Measurements from ENCODE around the gene RHNO1. TPM values are rescaled to one million over a fixed set of nuclear protein-coding genes. Genes with fewer than 3 reads are reported as not detected.

RHNO1 gene
- total RNA-seq (2022) (55.6 and 64.8 TPM in 2 replicates), Bru-seq, nascent RNA (percentile 80 among the genes with signal in this experiment), BruChase-seq, experiment 1, labeled RNA remaining after a 6-hour chase (percentile 88 among the genes with signal in this experiment), BruChase-seq, experiment 2, labeled RNA remaining after a 2-hour chase (percentile 91 among the genes with signal in this experiment)
- long read RNA-seq, transcript RHNO1-204 (3 exons, 1,870 nt), result major isoform, 73 of 88 reads
- long read RNA-seq, transcript RHNO1-203 (2 exons, 1,605 nt), result minor isoform, 5 of 88 reads
- long read RNA-seq, partial matches to known transcripts, result 2 of 88 reads
- long read RNA-seq, other reads (novel, unspliced or antisense), result 1 of 88 reads

DNA sequence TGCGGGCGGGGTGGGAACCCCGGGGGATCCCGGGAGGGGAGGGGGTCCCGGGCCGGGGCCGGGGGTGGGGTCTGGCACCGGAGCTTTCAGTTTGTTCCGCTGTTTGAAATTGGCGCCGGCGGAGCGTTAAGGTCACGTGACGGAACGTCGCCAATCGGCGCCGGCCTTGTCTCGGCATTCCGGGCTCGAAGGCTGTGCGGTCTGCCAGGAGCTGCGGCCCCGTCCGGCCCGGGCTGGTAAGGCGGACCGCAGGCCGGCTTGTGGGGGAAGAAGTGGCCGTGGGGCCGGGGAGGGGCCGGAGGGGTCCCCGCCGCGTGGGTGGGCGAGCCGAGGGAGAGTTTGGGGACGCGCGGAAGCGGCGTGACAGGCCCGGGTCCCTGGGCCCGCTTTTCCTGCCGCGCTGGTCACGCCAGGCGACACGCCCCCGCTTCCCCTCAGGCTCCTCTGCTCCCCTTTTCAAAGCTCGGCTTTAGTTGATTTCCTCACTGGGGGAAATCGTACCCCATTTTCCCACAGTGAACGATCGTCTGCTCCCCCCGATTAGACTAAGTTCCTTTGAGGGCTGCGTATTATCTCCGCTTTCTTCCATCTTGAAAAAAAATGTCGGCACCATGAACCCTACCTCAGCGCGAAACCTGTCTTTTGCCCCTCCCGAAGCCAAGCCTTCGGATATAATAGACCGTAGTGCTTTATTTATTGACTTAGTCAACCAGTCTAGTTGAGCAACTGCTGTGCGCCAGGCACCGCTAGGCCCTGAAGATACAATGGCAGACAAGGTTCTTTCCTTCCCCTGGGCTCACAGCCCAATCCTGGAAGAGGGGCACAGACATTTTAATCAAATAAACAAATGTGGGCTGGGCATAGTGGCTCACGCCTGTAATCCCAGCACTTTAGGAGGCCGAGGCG is at the start of gene RHNO1, which contains the start of gene FOXM1:
Gene RHNO1, plus strand, starts transcription at position 177 of the 906 bp plus-strand sequence. CDS start 8,144 bp downstream, outside the sequence.
Gene FOXM1, minus strand, starts transcription at position 128 of the 906 bp plus-strand sequence. CDS start 2,696 bp downstream, outside the sequence.
- H3K4me1 Mint-ChIP-seq (ENCODE audit: low read depth, unreplicated experiment), result peaks cover 22% of the 10 kb centered on the region
- H3K4me3 Mint-ChIP-seq (ENCODE audit: low read depth, unreplicated experiment), result peak within 1 kb of the TSS; percentile 75
- peak within 1 kb of the TSS; percentile 87 for H3K27ac Mint-ChIP-seq (ENCODE audit: unreplicated experiment)
- CTCF ChIA-PET, result interaction anchor here (2.3 to 2.5 kb wide), 2 partner anchors 13 to 164 kb away, joined by 8 to 9 read pairs; partner anchors contain the start of gene TULP3
- H3K27me3 Mint-ChIP-seq (ENCODE audit: unreplicated experiment), result no peaks in the 10 kb centered on the region
- no peak for TF ChIP-seq CTCF (IDR thresholded peaks at IDR 0.05; ENCODE audit: unreplicated experiment)
- BruUV-seq (replicated peaks), result TSS peak; percentile 79
- H3K36me3 Mint-ChIP-seq (ENCODE audit: insufficient read depth, unreplicated experiment), result peaks cover 39% of the 10 kb centered on the region
- intact Hi-C loops (cut with micrococcal nuclease; ENCODE audit: unreplicated experiment), result no loop called here
- DNase-seq, result peak; percentile 90
- no peaks in the 10 kb centered on the region for H3K9me3 Mint-ChIP-seq (ENCODE audit: low read depth, unreplicated experiment)

GRCh38 chr12:2829275-2829674 is 47.7 kb upstream of the RHNO1 start:
- intact Hi-C loops (cut with micrococcal nuclease; ENCODE audit: unreplicated experiment), result no loop called here
- Mint-ChIP-seq H3K4me3 (ENCODE audit: low read depth, unreplicated experiment) (no peak overlapping the region), H3K4me1 (ENCODE audit: low read depth, unreplicated experiment) (no peaks in the 10 kb centered on the region), H3K36me3 (ENCODE audit: insufficient read depth, unreplicated experiment) (no peaks in the 10 kb centered on the region), H3K27ac (ENCODE audit: unreplicated experiment) (no peak overlapping the region), H3K9me3 (ENCODE audit: low read depth, unreplicated experiment) (no peaks in the 10 kb centered on the region), H3K27me3 (ENCODE audit: unreplicated experiment) (no peaks in the 10 kb centered on the region)
- CTCF ChIA-PET, result no interaction called here
- BruUV-seq (replicated peaks), result no TSS peak
- DNase-seq, result no peak
- TF ChIP-seq CTCF (IDR thresholded peaks at IDR 0.05; ENCODE audit: unreplicated experiment), result no peak

GRCh38 chr12:2832550-2833127 is 44.4 kb upstream of the RHNO1 start:
- Mint-ChIP-seq H3K27ac (ENCODE audit: unreplicated experiment) (no peak overlapping the region), H3K4me3 (ENCODE audit: low read depth, unreplicated experiment) (no peak overlapping the region), H3K9me3 (ENCODE audit: low read depth, unreplicated experiment) (no peaks in the 10 kb centered on the region), H3K4me1 (ENCODE audit: low read depth, unreplicated experiment) (no peaks in the 10 kb centered on the region), H3K27me3 (ENCODE audit: unreplicated experiment) (no peaks in the 10 kb centered on the region), H3K36me3 (ENCODE audit: insufficient read depth, unreplicated experiment) (no peaks in the 10 kb centered on the region)
- intact Hi-C loops (cut with micrococcal nuclease; ENCODE audit: unreplicated experiment), result no loop called here
- no peak for TF ChIP-seq CTCF (IDR thresholded peaks at IDR 0.05; ENCODE audit: unreplicated experiment)
- DNase-seq, result no peak
- CTCF ChIA-PET, result no interaction called here
- BruUV-seq (replicated peaks), result no TSS peak

DNA sequence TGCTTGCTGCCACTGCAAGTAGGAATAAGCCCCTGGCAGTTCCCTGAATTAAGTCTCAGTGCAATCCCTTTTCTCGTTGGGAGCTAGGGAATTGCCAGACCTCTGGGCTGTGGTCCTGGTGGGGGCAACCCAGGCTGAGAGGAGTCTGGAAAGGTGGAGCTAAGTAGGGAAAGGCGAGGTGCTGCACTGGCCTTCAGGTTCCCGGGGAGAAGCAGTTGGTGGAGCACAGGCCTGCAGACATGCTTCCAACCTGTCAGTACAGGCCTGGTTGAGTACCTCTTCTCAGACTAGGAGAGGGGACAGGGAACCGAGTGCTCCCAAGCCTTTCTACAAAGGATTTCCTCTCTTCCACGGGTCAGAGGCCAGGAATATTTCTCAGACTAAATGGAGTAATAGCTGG is 43.7 kb upstream of the RHNO1 start:
- Mint-ChIP-seq H3K27ac (ENCODE audit: unreplicated experiment) (no peak overlapping the region), H3K9me3 (ENCODE audit: low read depth, unreplicated experiment) (no peaks in the 10 kb centered on the region), H3K27me3 (ENCODE audit: unreplicated experiment) (no peaks in the 10 kb centered on the region), H3K36me3 (ENCODE audit: insufficient read depth, unreplicated experiment) (no peaks in the 10 kb centered on the region), H3K4me3 (ENCODE audit: low read depth, unreplicated experiment) (no peak overlapping the region), H3K4me1 (ENCODE audit: low read depth, unreplicated experiment) (no peaks in the 10 kb centered on the region)
- BruUV-seq (replicated peaks), result no TSS peak
- intact Hi-C loops (cut with micrococcal nuclease; ENCODE audit: unreplicated experiment), result no loop called here
- no peak for DNase-seq
- CTCF ChIA-PET, result no interaction called here
- no peak for TF ChIP-seq CTCF (IDR thresholded peaks at IDR 0.05; ENCODE audit: unreplicated experiment)
